ENCODE measurements around the gene FAS.

FAS gene

DNA sequence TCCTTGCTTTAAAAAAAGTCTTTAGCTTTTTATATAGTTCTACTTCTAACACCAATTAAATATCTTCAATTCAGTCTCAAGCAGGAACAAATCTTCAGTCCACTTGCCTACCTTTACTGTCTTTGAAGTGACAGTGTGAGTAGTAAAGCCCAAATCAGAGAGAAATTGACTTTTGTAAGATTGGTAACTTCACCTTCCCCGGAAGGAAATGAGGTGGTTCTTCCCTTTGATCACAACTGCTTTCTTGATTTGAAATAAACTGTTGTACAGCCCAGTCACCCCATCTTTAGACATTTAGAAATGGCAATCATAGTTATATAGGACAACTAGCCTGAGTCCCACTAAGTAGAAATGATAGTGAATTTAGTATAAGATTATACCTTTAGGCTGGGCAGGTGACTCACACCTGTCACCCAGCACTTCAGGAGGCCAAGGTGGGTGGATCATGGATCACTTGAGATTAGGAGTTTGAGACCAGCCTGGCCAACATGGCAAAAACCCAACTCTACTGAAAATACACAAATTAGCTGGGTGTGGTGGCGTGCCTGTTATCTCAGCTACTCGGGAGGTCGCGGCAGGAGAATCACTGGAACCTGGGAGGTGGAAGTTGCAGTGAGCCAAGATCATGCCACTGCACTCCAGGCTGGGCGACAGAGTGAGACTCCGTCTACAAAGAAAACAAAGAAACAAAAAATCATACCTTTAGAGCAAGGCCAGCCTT, 4.7 kb downstream of the FAS start:
- DNase-seq (ENCODE audit: low read depth, low spot score) = no peak
- no peak overlapping the region for H3K4me3 ChIP-seq (ENCODE audit: low read depth, low read length)
- CTCF ChIA-PET = interaction anchor here (1.1 to 10.6 kb wide), 8 partner anchors 8 to 223 kb away, joined by 3 to 277 read pairs (median 8); no protein-coding TSS in a partner anchor
- TF ChIP-seq, protein P1, sequence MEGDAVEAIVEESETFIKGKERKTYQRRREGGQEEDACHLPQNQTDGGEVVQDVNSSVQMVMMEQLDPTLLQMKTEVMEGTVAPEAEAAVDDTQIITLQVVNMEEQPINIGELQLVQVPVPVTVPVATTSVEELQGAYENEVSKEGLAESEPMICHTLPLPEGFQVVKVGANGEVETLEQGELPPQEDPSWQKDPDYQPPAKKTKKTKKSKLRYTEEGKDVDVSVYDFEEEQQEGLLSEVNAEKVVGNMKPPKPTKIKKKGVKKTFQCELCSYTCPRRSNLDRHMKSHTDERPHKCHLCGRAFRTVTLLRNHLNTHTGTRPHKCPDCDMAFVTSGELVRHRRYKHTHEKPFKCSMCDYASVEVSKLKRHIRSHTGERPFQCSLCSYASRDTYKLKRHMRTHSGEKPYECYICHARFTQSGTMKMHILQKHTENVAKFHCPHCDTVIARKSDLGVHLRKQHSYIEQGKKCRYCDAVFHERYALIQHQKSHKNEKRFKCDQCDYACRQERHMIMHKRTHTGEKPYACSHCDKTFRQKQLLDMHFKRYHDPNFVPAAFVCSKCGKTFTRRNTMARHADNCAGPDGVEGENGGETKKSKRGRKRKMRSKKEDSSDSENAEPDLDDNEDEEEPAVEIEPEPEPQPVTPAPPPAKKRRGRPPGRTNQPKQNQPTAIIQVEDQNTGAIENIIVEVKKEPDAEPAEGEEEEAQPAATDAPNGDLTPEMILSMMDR (IDR thresholded peaks at IDR 0.05; ENCODE audit: insufficient read depth, low read length, missing control alignments) = no peak
- POLR2A ChIA-PET = no interaction called here

DNA sequence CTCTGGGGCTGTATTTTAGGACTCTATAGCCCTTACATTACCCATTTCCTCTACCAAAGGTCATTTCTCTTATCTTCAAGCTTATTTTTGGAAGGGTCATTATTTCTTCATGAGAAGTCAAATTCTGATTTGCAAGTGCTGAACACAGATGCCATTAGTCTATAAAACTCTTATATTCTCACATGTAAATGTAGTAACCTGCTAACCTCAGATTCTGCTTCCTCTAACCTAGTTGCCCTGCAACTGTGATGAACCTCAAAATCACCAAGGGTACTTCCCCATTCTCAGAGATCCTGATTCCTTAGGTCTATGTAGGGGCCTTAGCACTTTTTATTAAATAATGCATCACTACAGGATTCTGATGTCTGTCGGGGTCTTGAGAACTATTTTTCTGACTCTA, 6.3 kb downstream of the FAS start:
- ChIA-PET CTCF (interaction anchor here (0.8 to 10.6 kb wide), 6 partner anchors 10 to 221 kb away, joined by 3 to 277 read pairs (median 8); no protein-coding TSS in a partner anchor), POLR2A (no interaction called here)
- TF ChIP-seq, protein P1 (IDR thresholded peaks at IDR 0.05; ENCODE audit: insufficient read depth, low read length, missing control alignments) = no peak
- H3K4me3 ChIP-seq (ENCODE audit: low read depth, low read length) = no peak overlapping the region
- DNase-seq (ENCODE audit: low read depth, low spot score) = no peak

- CTCF ChIA-PET = interaction anchor here (0.6 to 2.5 kb wide), 7 partner anchors 12 to 565 kb away, joined by 3 to 15 read pairs (median 3); no protein-coding TSS in a partner anchor
- DNase-seq (ENCODE audit: low read depth, low spot score) = no peak
- POLR2A ChIA-PET = no interaction called here
- H3K4me3 ChIP-seq (ENCODE audit: low read depth, low read length) = no peak overlapping the region
- TF ChIP-seq, protein P1 (IDR thresholded peaks at IDR 0.05; ENCODE audit: insufficient read depth, low read length, missing control alignments) = no peak
These were observed 9.0 kb downstream of the FAS start for GRCh38 chr10:88999625-89000024.

DNA sequence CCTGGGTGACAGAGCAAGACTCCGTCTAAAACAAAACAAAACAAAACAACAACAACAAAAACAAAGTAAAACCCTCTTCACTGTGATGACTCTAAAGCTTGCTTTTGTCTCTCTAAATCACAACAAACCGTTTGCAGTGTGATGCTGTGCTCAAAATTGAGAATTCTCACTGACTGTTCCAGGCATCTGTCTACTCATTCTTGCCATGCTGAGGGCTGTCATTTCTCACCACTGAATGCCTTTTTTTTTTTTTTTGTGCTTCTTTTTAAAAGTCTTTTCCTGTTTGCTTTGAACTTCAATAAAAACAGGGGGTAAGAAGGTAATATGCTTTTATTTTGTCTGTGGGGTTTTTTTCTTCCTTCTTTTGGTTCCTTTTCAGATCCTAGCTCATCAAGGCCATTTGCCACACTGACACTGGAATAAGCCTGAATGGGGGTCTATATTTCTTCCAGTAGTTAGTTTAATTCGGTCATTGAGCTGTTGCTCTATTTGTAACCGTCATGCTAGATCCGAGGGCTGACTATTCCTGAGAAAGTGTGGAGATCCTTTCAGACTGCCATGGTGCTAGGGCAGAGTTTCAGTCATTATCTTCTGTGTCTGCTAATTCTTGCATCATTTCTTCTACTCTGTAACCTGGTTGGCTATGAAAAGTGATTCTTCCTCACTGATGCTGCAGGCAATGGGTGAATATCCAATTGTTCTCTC, 10.6 kb downstream of the FAS start:
- no peak overlapping the region for H3K4me3 ChIP-seq (ENCODE audit: low read depth, low read length)
- ChIA-PET POLR2A (interaction anchor here (1.1 kb wide), 1 partner anchor 11 kb away, joined by 5 read pairs; the partner anchor contains the start of gene FAS), CTCF (interaction anchor here (0.7 to 2.5 kb wide), 12 partner anchors 9 to 216 kb away, joined by 3 to 10 read pairs (median 4); partner anchors contain the start of gene ACTA2)
- DNase-seq (ENCODE audit: low read depth, low spot score) = no peak
- TF ChIP-seq, protein P1 (IDR thresholded peaks at IDR 0.05; ENCODE audit: insufficient read depth, low read length, missing control alignments) = no peak

DNA sequence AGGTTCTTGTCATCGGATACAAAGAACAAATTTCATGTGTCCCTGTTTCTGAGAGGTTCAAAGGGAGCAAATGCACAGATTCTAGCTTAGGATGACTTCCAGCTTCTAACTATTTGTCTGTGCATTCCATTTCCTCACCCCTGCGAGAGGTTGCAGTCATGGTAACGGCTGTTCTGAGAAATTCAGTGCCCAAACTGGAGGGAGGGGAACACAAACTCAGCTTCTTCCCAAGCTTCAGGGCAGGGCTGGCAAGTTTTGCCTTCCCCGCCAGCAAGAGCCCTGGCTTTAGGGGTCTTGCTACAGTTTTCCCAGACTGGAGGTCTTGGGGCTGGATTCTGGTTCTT, 11.1 kb downstream of the FAS start:
- TF ChIP-seq, protein P1 (IDR thresholded peaks at IDR 0.05; ENCODE audit: insufficient read depth, low read length, missing control alignments) = no peak
- POLR2A ChIA-PET = interaction anchor here (1.1 kb wide), 1 partner anchor 12 kb away, joined by 5 read pairs; the partner anchor contains the start of gene FAS
- no peak overlapping the region for H3K4me3 ChIP-seq (ENCODE audit: low read depth, low read length)
- CTCF ChIA-PET = interaction anchor here (0.7 to 2.5 kb wide), 10 partner anchors 8 to 212 kb away, joined by 3 to 10 read pairs (median 4); partner anchors contain the start of gene ACTA2
- no peak for DNase-seq (ENCODE audit: low read depth, low spot score)
